HG03565 (cell line): ENCODE data around the gene PAK1IP1.
"Not testable (repeated sequence)": the region's sequence is repeated elsewhere in the genome, so short reads cannot be mapped to it uniquely, and the experiment has no call there.

Experiments
- ATAC-seq: cut with Tn5 transposase; IDR thresholded peaks from one replicate; pipeline ENCODE4 v1.9.1; 2021; ENCODE audit warnings: mild to moderate bottlenecking, moderate library complexity; ENCODE audit not compliant: unreplicated experiment

Gene PAK1IP1

DNA sequence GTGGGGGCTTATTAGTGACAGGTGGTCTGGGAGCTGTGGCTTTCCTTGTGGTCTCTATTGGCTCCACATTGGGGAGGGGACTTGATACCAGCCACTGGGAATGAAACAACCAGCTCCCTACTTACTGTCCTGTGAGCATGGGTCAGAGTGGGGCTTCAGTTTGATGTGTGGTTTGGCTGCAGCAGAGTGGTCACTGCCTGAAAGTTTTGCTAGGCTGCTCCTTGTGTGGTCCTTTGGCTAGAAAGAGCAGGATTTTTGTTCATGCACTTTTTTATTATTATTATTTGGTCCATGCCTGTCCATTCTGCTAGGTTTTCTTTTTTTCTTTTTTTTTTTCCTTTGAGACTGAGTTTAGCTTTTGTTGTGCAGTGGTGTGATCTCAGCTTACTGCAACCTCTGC is 45.3 kb downstream of the PAK1IP1 start:
- ATAC-seq = no peak

DNA sequence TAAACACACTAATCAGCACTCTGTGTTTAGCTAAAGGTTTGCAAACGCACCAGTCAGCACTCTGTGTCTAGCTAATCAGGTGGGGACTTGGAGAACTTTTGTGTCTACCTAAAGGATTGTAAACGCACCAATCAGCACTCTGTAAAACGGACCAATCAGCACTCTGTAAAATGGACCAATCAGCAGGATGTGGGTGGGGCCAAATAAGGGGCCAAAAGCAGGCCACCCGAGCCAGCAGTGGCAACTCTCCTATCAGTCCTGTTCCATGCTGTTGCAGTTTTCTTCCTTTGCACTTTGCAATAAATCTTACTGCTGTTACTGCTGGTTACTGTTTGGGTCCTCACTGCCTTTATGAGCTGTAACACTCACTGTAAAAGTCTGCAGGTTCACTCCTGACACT is 46.9 kb downstream of the PAK1IP1 start:
- not testable (repeated sequence) for ATAC-seq

DNA sequence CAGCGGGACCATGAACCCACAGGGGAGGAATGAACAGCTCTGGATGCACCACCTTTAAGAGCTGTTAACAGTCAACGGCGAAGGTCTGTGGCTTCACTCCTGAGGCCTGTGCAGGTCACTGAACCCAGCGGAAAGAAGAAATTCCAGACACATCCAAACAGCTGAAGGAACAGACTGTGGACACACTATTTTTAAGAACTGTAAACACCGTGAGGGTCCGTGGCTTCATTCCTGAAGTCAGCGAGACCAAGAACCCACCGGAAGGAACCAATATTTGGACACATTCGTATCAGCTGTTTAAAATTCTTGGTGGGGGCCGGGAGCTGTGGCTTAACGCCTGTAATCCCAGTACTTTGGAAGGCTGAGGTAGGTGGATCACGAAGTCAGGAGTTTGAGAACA is 47.5 kb downstream of the PAK1IP1 start:
- ATAC-seq = no peak

DNA sequence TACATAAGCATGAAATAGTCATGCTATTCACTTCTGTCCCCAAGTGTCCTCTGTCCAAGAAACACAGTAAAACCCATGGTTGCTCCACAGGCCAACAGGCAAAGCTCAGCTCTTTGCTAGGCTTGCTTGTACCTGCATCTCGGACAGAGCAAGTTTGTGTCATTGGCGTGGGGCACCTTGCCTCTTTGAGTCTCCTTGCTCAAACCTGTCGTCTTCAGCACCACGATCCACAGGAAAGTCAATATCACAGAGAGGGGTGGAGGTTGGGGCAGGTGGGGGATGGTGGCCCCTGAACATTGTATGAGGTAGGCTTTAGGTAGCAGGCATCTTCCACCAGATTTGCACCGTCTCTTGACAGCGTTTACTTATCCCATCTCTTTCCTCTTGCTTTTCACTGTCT is 48.7 kb downstream of the PAK1IP1 start:
- no peak for ATAC-seq

DNA sequence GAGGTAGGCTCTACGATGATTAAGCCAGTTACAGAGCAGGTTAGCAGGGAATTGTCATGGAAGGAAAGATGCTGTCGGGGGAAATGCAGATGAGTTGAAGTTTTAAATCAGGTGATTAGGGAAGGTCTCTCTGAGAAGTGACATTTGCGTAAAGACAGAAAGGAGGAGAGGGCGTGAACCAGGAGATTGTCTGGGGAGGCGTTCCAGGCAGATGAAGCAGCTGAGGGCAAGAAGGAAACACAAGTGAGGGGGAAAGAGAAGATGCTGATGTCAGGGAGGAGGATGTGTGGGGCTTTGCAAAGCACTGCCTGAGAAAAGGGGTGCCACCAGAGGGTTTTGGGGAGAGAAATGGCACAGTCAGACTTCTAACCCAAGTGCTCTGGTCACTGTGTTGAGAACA is 50.3 kb downstream of the PAK1IP1 start:
- ATAC-seq = no peak

DNA sequence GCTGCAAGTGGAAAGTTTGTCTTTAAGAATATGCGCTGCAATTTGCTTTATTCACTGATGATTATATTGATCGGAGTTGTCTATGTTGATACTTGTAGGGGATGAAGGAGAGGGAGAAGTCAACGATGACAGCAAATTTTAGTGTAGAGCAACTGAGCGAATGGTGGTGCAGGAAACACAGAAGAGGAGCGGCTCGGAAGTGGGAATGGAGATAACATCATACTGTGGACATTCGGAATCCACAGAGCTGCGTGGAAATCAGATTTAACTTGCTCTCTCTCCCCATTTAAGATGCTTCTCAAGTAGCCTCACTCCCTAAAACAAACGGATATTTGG is 52.1 kb downstream of the PAK1IP1 start:
- no peak for ATAC-seq

DNA sequence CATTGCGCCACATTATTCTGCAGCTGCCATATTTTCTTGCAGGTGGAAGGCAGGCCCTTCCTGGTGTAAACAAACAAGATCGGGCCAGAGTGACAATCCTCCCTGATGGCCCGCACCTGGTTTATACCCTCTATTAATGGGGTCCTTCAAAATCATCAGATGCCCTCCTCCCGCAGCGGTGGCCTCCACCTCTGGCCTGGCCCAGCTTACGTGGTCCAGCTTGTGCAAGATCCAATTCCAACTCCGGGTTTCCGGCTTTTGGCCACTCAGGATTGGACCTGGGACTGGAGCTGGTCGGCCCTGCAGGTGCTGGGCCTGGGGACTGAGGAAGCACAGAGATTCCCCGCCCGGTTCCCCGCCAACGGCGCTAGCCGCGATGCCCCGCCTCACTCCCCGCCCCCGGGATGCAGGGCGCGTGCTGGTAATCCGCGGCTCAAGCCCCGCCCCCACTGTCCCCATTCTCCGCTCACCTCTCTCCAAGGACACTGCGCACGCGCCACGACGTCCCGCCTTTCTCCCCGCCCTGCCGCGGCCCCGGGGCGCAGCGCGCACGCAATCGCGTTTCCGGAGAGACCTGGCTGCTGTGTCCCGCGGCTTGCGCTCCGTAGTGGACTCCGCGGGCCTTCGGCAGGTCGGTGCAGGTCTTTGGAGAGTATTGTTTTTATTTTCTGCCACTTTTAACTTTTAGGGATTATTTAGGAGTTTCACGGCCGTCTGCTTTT is 52.6 kb downstream of the PAK1IP1 start, which contains the start of gene TMEM14B:
Gene TMEM14B, plus strand, starts transcription at position 555 of the 722 bp plus-strand sequence. CDS start 1,441 bp downstream, outside the sequence.
- peak; percentile 91 for ATAC-seq

DNA sequence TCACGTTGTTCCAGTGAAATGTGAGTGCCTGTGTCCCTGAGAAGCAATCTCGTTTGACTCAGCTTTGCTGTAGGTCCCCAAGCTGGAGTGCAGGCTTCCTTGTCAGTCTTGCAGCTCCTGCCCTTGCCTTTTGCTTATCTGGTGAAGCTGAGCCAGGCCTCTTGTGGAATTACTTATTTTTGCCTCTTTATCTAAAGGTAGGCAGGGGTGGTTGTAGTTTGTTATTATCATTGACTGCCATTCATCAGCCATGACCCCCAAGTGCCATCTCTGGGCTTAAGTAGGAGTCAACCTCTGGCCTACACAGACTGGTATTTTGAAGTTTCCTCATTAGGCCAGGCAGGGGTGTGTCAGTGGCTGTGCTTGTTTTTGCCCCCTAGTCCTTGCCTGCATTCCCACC is 55.0 kb downstream of the PAK1IP1 start:
- no peak for ATAC-seq

DNA sequence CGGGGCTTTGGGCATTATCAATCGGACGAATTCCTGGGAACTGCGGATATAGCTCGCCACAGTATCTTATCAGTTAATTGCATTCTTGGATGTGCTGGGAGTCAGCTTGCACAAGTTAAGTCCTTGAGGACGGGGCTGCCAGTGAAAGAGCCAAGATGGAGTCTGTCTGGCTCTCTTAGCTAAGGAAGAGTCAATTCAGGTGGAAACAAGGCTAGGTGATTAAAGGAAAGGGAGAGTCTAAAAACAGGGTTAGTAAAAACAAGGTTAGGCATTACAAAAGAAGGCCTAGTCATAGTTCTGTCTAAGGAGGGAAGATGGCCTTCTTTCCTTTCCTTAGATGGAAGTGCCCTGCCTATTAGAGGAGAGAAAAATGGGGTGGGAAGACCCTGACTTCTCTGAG is 55.8 kb downstream of the PAK1IP1 start:
- not testable (repeated sequence) for ATAC-seq

DNA sequence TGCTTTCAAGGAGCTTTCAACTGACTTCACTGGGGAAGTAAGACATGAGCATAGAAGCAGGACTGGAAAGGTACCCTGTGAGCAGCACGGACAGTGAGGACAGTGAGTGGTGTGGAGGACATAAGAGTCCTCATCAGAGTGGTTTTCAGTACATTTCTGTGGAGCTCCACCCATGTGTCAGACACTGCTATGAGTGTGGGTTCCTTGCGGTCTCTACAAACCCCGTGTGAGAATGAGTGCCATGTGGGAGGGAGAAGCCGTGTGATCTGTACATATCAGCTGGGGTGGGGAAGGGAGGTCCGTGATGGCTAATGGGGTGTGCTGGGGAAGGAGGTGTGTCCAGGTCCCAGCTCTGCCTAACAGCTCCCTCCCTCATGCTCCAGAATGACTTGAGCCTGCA is 57.0 kb downstream of the PAK1IP1 start:
- not testable (repeated sequence) for ATAC-seq

DNA sequence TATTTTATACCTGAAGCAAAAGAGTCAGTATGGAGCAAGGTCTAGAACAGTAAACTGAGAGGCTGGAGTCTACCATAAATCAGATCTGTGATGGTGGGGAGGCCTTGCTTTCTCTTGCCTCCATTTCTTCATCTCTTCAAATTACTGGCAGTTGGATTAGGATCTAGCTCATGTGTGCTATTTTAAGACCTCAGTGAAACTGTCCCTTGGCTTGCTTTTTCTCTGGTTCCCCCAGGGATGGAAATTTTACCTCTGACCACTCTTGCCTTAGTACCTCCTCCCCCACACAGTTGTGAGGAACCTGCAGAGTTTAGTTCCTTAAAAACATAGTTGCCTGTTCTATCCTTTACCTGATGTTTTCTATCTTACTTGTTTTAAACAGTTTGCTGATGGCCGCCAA is 61.3 kb downstream of the PAK1IP1 start:
- no peak for ATAC-seq
